HG02852 (cell line): ENCODE results near the gene CTDSPL.

Experiments used
- ATAC-seq: cut with Tn5 transposase; IDR thresholded peaks from one replicate; pipeline ENCODE4 v1.9.1; 2021; ENCODE audit warnings: mild to moderate bottlenecking, moderate library complexity; ENCODE audit not compliant: unreplicated experiment

CTDSPL gene

GRCh38 chr3:38011111-38011510, 149.4 kb downstream of the CTDSPL start:
- ATAC-seq, result no peak

- no peak for ATAC-seq
Measured at GRCh38 chr3:38015485-38015884, 153.8 kb downstream of the CTDSPL start.

GRCh38 chr3:38015984-38016383, 154.3 kb downstream of the CTDSPL start:
- no peak for ATAC-seq

GRCh38 chr3:38016410-38016809, 154.7 kb downstream of the CTDSPL start:
- no peak for ATAC-seq

- no peak for ATAC-seq
Measured at GRCh38 chr3:38016847-38017444, 155.3 kb downstream of the CTDSPL start.

GRCh38 chr3:38017445-38018295, 156.0 kb downstream of the CTDSPL start:
- no peak for ATAC-seq

- ATAC-seq, result no peak
Measured at GRCh38 chr3:38018296-38019266, 156.9 kb downstream of the CTDSPL start.

GRCh38 chr3:38019658-38020341, 158.1 kb downstream of the CTDSPL start:
- no peak for ATAC-seq

GRCh38 chr3:38020342-38020726, 158.7 kb downstream of the CTDSPL start:
- no peak for ATAC-seq

- ATAC-seq, result no peak
Measured at GRCh38 chr3:38021196-38021595, 159.5 kb downstream of the CTDSPL start.

- no peak for ATAC-seq
Measured at GRCh38 chr3:38022301-38022700, 160.6 kb downstream of the CTDSPL start.

GRCh38 chr3:38022896-38023709, 161.4 kb downstream of the CTDSPL start:
- no peak for ATAC-seq

- ATAC-seq, result no peak
Measured at GRCh38 chr3:38026856-38027255, 165.2 kb downstream of the CTDSPL start.

GRCh38 chr3:38027466-38028465, 166.1 kb downstream of the CTDSPL start:
- no peak for ATAC-seq

- ATAC-seq, result no peak
Measured at GRCh38 chr3:38028621-38029361, 167.1 kb downstream of the CTDSPL start.

GRCh38 chr3:38029400-38030125, 167.9 kb downstream of the CTDSPL start, which contains the start of gene PLCD1:
PLCD1 (minus strand) TSS chr3:38029642; CDS start chr3:38029539, 103 bp downstream.
- no peak for ATAC-seq
